ENCODE measurements around the gene TMEM26. TPM values are rescaled to one million over a fixed set of nuclear protein-coding genes. Genes with fewer than 3 reads are reported as not detected.

Gene TMEM26
- total RNA-seq (2014; rRNA removed; shearing (Covaris generic)) = not detected in 2 replicates

GRCh38 chr10:61452655-61453641 lies at the start of gene TMEM26:
Gene TMEM26, minus strand, starts transcription at chr10:61453381. Its CDS starts 300 bp downstream, at chr10:61453081.
- Histone ChIP-seq H3K27me3 (replicated peaks) (no peaks in the 10 kb centered on the region), H3K27ac (no peak within 1 kb of the TSS), H3K36me3 (no peaks in the 10 kb centered on the region), H3K9me3 (replicated peaks) (no peaks in the 10 kb centered on the region), H3K4me3 (no peak within 1 kb of the TSS), H3K4me1 (replicated peaks) (no peaks in the 10 kb centered on the region)
- DNase-seq (ENCODE audit: low read depth in 1 of 2, low spot score in 2 of 2) = no peak

- H3K4me3 ChIP-seq = no peak overlapping the region
- DNase-seq (ENCODE audit: low read depth in 1 of 2, low spot score in 2 of 2) = no peak
- H3K4me1 ChIP-seq (replicated peaks) = no peaks in the 10 kb centered on the region
- no peaks in the 10 kb centered on the region for H3K27me3 ChIP-seq (replicated peaks)
- H3K36me3 ChIP-seq = no peaks in the 10 kb centered on the region
- no peak overlapping the region for H3K27ac ChIP-seq
- no peaks in the 10 kb centered on the region for H3K9me3 ChIP-seq (replicated peaks)
These were observed 47.3 kb upstream of the TMEM26 start for GRCh38 chr10:61500460-61500859.

- Histone ChIP-seq H3K36me3 (no peaks in the 10 kb centered on the region), H3K27ac (no peak overlapping the region)
- DNase-seq (ENCODE audit: low read depth in 1 of 2, low spot score in 2 of 2) = no peak
These were observed 39.3 kb upstream of the TMEM26 start for GRCh38 chr10:61492364-61492995.

GRCh38 chr10:61487506-61487905 lies 34.3 kb upstream of the TMEM26 start:
- 0 out of 2 replicates have a peak, but pooled peaks cover 7% of the 10 kb centered on the region for H3K4me1 ChIP-seq (replicated peaks)
- no peak overlapping the region for H3K4me3 ChIP-seq
- no peaks in the 10 kb centered on the region for H3K27me3 ChIP-seq (replicated peaks)
- no peaks in the 10 kb centered on the region for H3K9me3 ChIP-seq (replicated peaks)
- no peaks in the 10 kb centered on the region for H3K36me3 ChIP-seq
- DNase-seq (ENCODE audit: low read depth in 1 of 2, low spot score in 2 of 2) = no peak
- no peak overlapping the region for H3K27ac ChIP-seq

More at GRCh38 chr10:61492364-61492995, 39.3 kb upstream of the TMEM26 start:
- H3K9me3 ChIP-seq (replicated peaks) = no peaks in the 10 kb centered on the region
- H3K4me3 ChIP-seq = no peak overlapping the region
- no peaks in the 10 kb centered on the region for H3K27me3 ChIP-seq (replicated peaks)
- 0 out of 2 replicates have a peak, but pooled peaks cover 3% of the 10 kb centered on the region for H3K4me1 ChIP-seq (replicated peaks)

GRCh38 chr10:61486738-61487396 lies 33.7 kb upstream of the TMEM26 start:
- H3K4me3 ChIP-seq = no peak overlapping the region
- H3K36me3 ChIP-seq = no peaks in the 10 kb centered on the region
- DNase-seq (ENCODE audit: low read depth in 1 of 2, low spot score in 2 of 2) = no peak
- no peaks in the 10 kb centered on the region for H3K9me3 ChIP-seq (replicated peaks)
- H3K27me3 ChIP-seq (replicated peaks) = no peaks in the 10 kb centered on the region
- H3K27ac ChIP-seq = no peak overlapping the region
- 0 out of 2 replicates have a peak, but pooled peaks cover 7% of the 10 kb centered on the region for H3K4me1 ChIP-seq (replicated peaks)

- H3K27ac ChIP-seq = no peak overlapping the region
- no peak overlapping the region for H3K4me3 ChIP-seq
- no peaks in the 10 kb centered on the region for H3K27me3 ChIP-seq (replicated peaks)
- H3K4me1 ChIP-seq (replicated peaks) = 0 out of 2 replicates have a peak, but pooled peaks cover 7% of the 10 kb centered on the region
- no peak for DNase-seq (ENCODE audit: low read depth in 1 of 2, low spot score in 2 of 2)
- H3K36me3 ChIP-seq = no peaks in the 10 kb centered on the region
- H3K9me3 ChIP-seq (replicated peaks) = no peaks in the 10 kb centered on the region
These were observed 33.1 kb upstream of the TMEM26 start for GRCh38 chr10:61486251-61486650.

- H3K9me3 ChIP-seq (replicated peaks) = no peaks in the 10 kb centered on the region
- H3K27me3 ChIP-seq (replicated peaks) = no peaks in the 10 kb centered on the region
- no peak overlapping the region for H3K4me3 ChIP-seq
- no peaks in the 10 kb centered on the region for H3K4me1 ChIP-seq (replicated peaks)
- H3K36me3 ChIP-seq = no peaks in the 10 kb centered on the region
- no peak for DNase-seq (ENCODE audit: low read depth in 1 of 2, low spot score in 2 of 2)
- H3K27ac ChIP-seq = no peak overlapping the region
These were observed 28.4 kb upstream of the TMEM26 start for GRCh38 chr10:61481597-61481996.

GRCh38 chr10:61480208-61480607 lies 27.0 kb upstream of the TMEM26 start:
- H3K36me3 ChIP-seq = no peaks in the 10 kb centered on the region
- no peaks in the 10 kb centered on the region for H3K4me1 ChIP-seq (replicated peaks)
- H3K27ac ChIP-seq = no peak overlapping the region
- H3K9me3 ChIP-seq (replicated peaks) = no peaks in the 10 kb centered on the region
- no peaks in the 10 kb centered on the region for H3K27me3 ChIP-seq (replicated peaks)
- no peak for DNase-seq (ENCODE audit: low read depth in 1 of 2, low spot score in 2 of 2)
- no peak overlapping the region for H3K4me3 ChIP-seq

- DNase-seq (ENCODE audit: low read depth in 1 of 2, low spot score in 2 of 2) = no peak
These were observed 25.6 kb upstream of the TMEM26 start for GRCh38 chr10:61478621-61479312.

GRCh38 chr10:61477451-61477850 lies 24.3 kb upstream of the TMEM26 start:
- H3K36me3 ChIP-seq = no peaks in the 10 kb centered on the region
- no peaks in the 10 kb centered on the region for H3K27me3 ChIP-seq (replicated peaks)
- H3K4me1 ChIP-seq (replicated peaks) = no peaks in the 10 kb centered on the region
- no peaks in the 10 kb centered on the region for H3K9me3 ChIP-seq (replicated peaks)
- DNase-seq (ENCODE audit: low read depth in 1 of 2, low spot score in 2 of 2) = no peak
- no peak overlapping the region for H3K4me3 ChIP-seq
- H3K27ac ChIP-seq = no peak overlapping the region

More at GRCh38 chr10:61478621-61479312, 25.6 kb upstream of the TMEM26 start:
- Histone ChIP-seq H3K9me3 (replicated peaks) (no peaks in the 10 kb centered on the region), H3K4me3 (no peak overlapping the region), H3K27ac (no peak overlapping the region), H3K4me1 (replicated peaks) (no peaks in the 10 kb centered on the region), H3K27me3 (replicated peaks) (no peaks in the 10 kb centered on the region), H3K36me3 (no peaks in the 10 kb centered on the region)

GRCh38 chr10:61476529-61476928 lies 23.3 kb upstream of the TMEM26 start:
- Histone ChIP-seq H3K4me3 (no peak overlapping the region), H3K36me3 (no peaks in the 10 kb centered on the region), H3K27me3 (replicated peaks) (no peaks in the 10 kb centered on the region), H3K4me1 (replicated peaks) (no peaks in the 10 kb centered on the region), H3K9me3 (replicated peaks) (no peaks in the 10 kb centered on the region), H3K27ac (no peak overlapping the region)
- no peak for DNase-seq (ENCODE audit: low read depth in 1 of 2, low spot score in 2 of 2)

GRCh38 chr10:61475449-61475873 lies 22.3 kb upstream of the TMEM26 start:
- H3K36me3 ChIP-seq = no peaks in the 10 kb centered on the region
- H3K9me3 ChIP-seq (replicated peaks) = no peaks in the 10 kb centered on the region
- no peak for DNase-seq (ENCODE audit: low read depth in 1 of 2, low spot score in 2 of 2)
- no peaks in the 10 kb centered on the region for H3K4me1 ChIP-seq (replicated peaks)
- no peak overlapping the region for H3K4me3 ChIP-seq
- no peaks in the 10 kb centered on the region for H3K27me3 ChIP-seq (replicated peaks)
- H3K27ac ChIP-seq = no peak overlapping the region

GRCh38 chr10:61472090-61472674 lies 19.0 kb upstream of the TMEM26 start:
- Histone ChIP-seq H3K4me3 (no peak overlapping the region), H3K27ac (no peak overlapping the region), H3K9me3 (replicated peaks) (no peaks in the 10 kb centered on the region), H3K27me3 (replicated peaks) (no peaks in the 10 kb centered on the region), H3K4me1 (replicated peaks) (no peaks in the 10 kb centered on the region), H3K36me3 (no peaks in the 10 kb centered on the region)
- DNase-seq (ENCODE audit: low read depth in 1 of 2, low spot score in 2 of 2) = no peak

Data from SJSA1 (cell line).